SIG-M5 treated with dmso at 0.1 percent for 504 hours (cell line): ENCODE measurements around the gene TUBB2A.

ENCODE experiments used
- DNase-seq: peaks from one replicate; lab custom pipeline; 2025; ENCODE audit not compliant: unreplicated experiment; lab: John Stamatoyannopoulos, UW

Gene TUBB2A

DNA sequence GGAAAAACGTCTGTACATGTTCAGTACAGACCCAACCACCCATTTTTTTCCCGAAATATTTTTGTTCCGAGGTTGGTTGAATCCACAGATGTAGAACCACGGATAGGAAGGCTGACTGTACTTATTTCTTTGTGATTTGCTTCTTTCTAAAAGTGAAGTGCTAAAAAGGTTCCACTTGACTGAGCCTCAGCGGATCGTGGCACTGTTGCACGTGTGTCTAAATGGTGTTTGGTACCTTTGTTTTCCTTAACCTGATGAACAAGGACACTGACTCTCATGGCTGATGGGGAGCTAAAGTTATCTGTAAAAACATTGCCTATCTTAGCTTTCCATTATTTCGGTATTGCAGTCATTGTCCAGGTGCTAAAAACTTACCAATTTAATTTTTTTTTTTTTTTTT, 32.7 kb downstream of the TUBB2A start:
- no peak for DNase-seq

DNA sequence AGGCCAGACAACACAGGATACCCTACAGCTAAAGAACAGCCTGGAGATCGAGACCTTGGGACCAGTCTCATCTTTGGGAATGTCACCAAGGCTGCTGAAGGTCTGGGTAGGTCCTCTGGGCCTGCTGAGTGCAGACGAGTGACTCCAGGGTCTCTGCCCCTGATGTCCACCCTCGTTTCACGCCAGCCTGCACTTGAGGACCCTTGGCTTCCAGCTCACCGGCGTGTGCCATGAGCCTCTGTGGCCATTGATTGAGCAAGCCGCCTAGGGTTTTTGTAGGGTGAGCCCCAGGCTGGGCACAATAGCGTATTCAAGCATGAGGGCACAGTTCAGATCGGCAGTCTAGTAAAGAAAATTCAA, 34.5 kb downstream of the TUBB2A start:
- DNase-seq: no peak

DNA sequence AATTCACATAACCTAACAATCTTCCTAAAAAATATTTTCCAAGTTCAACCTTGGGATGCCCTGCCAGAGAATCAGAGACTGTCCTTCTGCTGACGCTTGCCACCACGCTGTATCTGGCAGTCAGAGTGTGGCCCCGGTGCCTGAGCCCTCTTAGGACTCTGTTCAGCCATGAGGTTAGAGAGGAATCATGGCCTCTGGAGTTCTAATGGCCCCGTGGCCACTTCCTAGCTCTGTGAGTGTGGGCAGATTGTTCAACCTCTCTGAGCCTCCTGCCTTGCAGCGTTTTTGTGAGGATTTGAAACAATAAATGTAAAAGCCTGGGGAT, 36.6 kb downstream of the TUBB2A start:
- DNase-seq: no peak

GRCh38 chr6:3119040-3119723, 38.2 kb downstream of the TUBB2A start:
- DNase-seq: peak; percentile 23

DNA sequence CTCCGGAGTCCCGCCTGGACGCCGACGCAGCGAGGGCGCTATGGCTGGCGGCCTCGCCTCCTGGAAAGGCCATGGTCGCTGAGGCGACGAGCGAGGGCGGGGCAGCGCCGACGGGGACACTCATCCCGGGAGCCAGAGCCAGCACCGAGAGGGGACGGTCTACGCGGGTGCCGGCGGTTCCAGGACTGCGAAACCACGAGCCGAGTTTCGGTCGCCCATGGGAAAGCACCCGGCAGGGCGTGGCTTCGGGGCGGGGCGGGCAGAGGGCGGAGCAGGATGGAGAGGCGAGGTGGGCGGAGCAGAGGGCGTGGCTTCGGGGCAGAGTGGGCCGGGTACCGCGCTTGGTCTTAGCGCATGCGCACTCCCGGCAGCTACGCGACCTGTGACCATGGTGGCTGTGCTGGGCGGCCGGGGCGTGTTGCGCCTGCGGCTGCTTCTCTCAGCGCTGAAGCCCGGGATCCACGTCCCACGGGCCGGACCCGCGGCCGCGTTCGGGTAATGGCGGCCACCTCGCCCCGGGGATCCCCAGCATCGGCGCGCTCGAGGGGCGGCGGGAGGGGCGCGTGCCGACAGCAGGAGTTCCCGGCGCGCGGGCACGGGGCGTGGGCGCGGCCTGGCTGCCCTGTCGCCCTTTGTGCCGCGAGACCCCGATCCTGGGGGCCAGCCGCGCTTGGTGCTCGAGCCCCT, 38.8 kb downstream of the TUBB2A start, which contains the start of gene BPHL:
BPHL (plus strand) TSS at position 359 of the 687 bp plus-strand sequence; CDS start at position 389, 30 bp downstream.
- DNase-seq: peak; percentile 78

DNA sequence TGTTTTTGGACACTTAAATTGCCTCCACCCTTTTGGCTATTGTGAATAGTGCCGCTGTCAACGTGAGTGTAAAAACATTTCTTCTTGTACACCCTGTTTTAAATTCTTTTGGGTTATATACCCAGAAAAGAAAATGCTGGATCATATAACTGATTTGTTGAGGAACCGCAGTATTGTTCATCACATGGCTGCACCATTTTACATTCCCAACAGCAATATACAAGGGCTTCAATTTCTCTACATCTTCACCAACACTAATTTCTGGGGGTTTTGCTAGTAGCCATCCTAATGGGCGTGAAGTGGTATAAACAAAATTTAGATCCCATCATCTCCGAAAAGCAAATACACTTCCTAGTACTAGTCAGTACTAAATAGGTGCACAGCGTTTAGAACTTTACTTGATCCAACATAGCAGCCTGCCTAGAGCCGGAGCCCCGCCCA, 39.4 kb downstream of the TUBB2A start:
- DNase-seq: no peak

- no peak for DNase-seq
Measured at GRCh38 chr6:3114377-3114776, 43.0 kb downstream of the TUBB2A start.

DNA sequence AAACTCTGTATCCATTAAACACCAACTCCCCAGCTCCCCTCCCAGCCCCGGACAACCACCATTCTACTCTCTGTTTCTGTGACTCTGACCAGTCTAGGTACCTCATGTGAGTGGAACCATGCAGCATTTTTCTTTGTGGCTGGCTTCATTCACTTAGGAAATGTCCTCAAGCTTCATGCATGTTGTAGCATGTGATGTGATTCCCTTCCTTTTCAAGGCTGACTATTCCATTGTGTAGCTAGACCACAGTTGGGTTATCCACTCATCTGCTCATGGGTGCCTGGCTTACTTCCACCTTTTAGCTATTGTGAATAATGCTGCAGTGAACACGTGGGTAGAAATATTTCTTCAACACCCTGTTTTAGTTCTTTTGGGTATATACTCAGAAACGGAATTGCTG, 47.6 kb downstream of the TUBB2A start:
- no peak for DNase-seq

GRCh38 chr6:3108746-3109414, 48.5 kb downstream of the TUBB2A start:
- DNase-seq: no peak
